ENCODE data around the gene APOBEC3B. TPM values are rescaled to one million over a fixed set of nuclear protein-coding genes. Genes with fewer than 3 reads are reported as not detected.

The APOBEC3B gene
- polyA plus RNA-seq, 1 of the 3 experiments (the other 2 are of a cell fraction) = not detected

GRCh38 chr22:38967451-38968450 is 14.4 kb upstream of the APOBEC3B start:
- POLR2A ChIA-PET = no interaction called here
- TF ChIP-seq TCF12 (IDR thresholded peaks at IDR 0.05) (no peak), MAX (IDR thresholded peaks at IDR 0.05; ENCODE audit: low read depth) (no peak), JUND (IDR thresholded peaks at IDR 0.05) (no peak), FOXJ3 (CRISPR knock-in tag; IDR thresholded peaks at IDR 0.05) (no peak), TEAD4 (IDR thresholded peaks at IDR 0.05; ENCODE audit: borderline replicate concordance, insufficient read depth) (no peak), SIN3A (IDR thresholded peaks at IDR 0.05; ENCODE audit: borderline replicate concordance, low read depth, low read length) (no peak), PBX3 (IDR thresholded peaks at IDR 0.05) (no peak), FOXM1 (IDR thresholded peaks at IDR 0.05; ENCODE audit: low read depth) (no peak), CTCF (IDR thresholded peaks at IDR 0.05) (no peak), TAF1 (IDR thresholded peaks at IDR 0.05; ENCODE audit: borderline replicate concordance, low read depth, low read length) (no peak), CHD2 (IDR thresholded peaks at IDR 0.05; ENCODE audit: low read length, partially characterized antibody) (no peak), YY1 (IDR thresholded peaks at IDR 0.05; ENCODE audit: low read depth) (no peak), POLR2AphosphoS5 (IDR thresholded peaks at IDR 0.05; ENCODE audit: low read depth, low read length) (no peak), GABPA (IDR thresholded peaks at IDR 0.05; ENCODE audit: low read depth) (no peak), RFX5 (IDR thresholded peaks at IDR 0.05; ENCODE audit: low read length) (no peak)

More at GRCh38 chr22:38967451-38968450, 14.4 kb upstream of the APOBEC3B start:
- H3K36me3 ChIP-seq (replicated peaks in 1 of 2; ENCODE audit: control insufficient read depth in 1 of 2, insufficient read depth in 2 of 2, low read length in 1 of 2) = no peaks in the 10 kb centered on the region
- no peaks in the 10 kb centered on the region for H3K9me3 ChIP-seq
- H4K20me1 ChIP-seq (ENCODE audit: insufficient read depth) = no peaks in the 10 kb centered on the region
- CTCF ChIA-PET = no interaction called here
- H2AFZ ChIP-seq (ENCODE audit: low read depth) = no peak overlapping the region
- WGBS (ENCODE audit: low lambda C conversion rate) = no CpG with 5 or more reads among the region's 15 CpGs
- H3K9ac ChIP-seq = no peak overlapping the region
- no peak for DNase-seq
- H3F3A ChIP-seq (replicated peaks; ENCODE audit: insufficient read depth) = no peaks in the 10 kb centered on the region
- H3K4me3 ChIP-seq (ENCODE audit: low read depth in 2 of 2, low read length in 1 of 2) = no peak overlapping the region
- H3K27ac ChIP-seq (ENCODE audit: low read depth in 2 of 2, low read length in 1 of 2) = no peak overlapping the region
- H3K4me2 ChIP-seq = no peak overlapping the region
- H3K79me2 ChIP-seq (ENCODE audit: insufficient read depth) = no peaks in the 10 kb centered on the region
- no peaks in the 10 kb centered on the region for H3K4me1 ChIP-seq (ENCODE audit: control insufficient read depth in 1 of 2, insufficient read depth in 2 of 2, low read depth in 1 of 2, low read length in 1 of 2)
- H3K27me3 ChIP-seq (ENCODE audit: insufficient read depth) = no peaks in the 10 kb centered on the region
- H3K9me2 ChIP-seq = no peaks in the 10 kb centered on the region
